Thoracic aorta (tissue), 2 donors: ENCODE data around the gene TTC21A. TPM values are rescaled to one million over a fixed set of nuclear protein-coding genes. Genes with fewer than 3 reads are reported as not detected.

ENCODE experiments used
- ATAC-seq: fragments of 150-250 bp; one replicate; pipeline ENCODE4 v1.8.0; 2017; ENCODE audit warnings: low read depth; ENCODE audit not compliant: insufficient number of reproducible peaks, low FRiP score
- DNase-seq: peaks from one replicate; pipeline ENCODE4 v3.0.0-alpha.2; 2020; ENCODE audit warnings: low spot score
- H3K27ac ChIP-seq, 2 donors: fragments of 200-600 bp; sonication (generic); 1 replicate in 1 of 2; 2 replicates in 1 of 2; pipeline ENCODE4 v1.5.1; 2016; ENCODE audit warnings: mild to moderate bottlenecking in 2 of 2, moderate library complexity in 2 of 2
- H3K27me3 ChIP-seq: fragments of 200-600 bp; sonication (generic); replicated peaks from 2 replicates; pipeline ENCODE4 v1.6.0; 2016; ENCODE audit warnings: mild to moderate bottlenecking; ENCODE audit not compliant: insufficient read depth
- H3K36me3 ChIP-seq: fragments of 200-600 bp; sonication (generic); one replicate; pipeline ENCODE4 v1.5.1; 2016
- H3K4me1 ChIP-seq, 2 donors: fragments of 200-600 bp; sonication (generic); 1 replicate in 1 of 2; 2 replicates in 1 of 2; pipeline versions ENCODE4 v1.5.1 to v1.6.0; 2016; ENCODE audit warnings: low read depth in 2 of 2, mild to moderate bottlenecking in 1 of 2; ENCODE audit not compliant: control insufficient read depth in 1 of 2
- H3K4me3 ChIP-seq: fragments of 200-600 bp; sonication (generic); 2 replicates; pipeline ENCODE4 v1.5.1; 2016; ENCODE audit warnings: mild to moderate bottlenecking
- H3K9me3 ChIP-seq: fragments of 200-600 bp; sonication (generic); 2 replicates; pipeline ENCODE4 v1.5.1; 2016
- total RNA-seq, 2 donors: library from RNA; depleted of rRNA; stranded (reverse); fragments of >200 nt; gene quantifications; one replicate each; pipeline versions ENCODE4 v1.1.0 to v1.2.3, GENCODE V29; 2016
- TF ChIP-seq, protein P1 (sequence below): fragments of 200-600 bp; sonication (generic); IDR thresholded peaks from one replicate; pipeline ENCODE4 v1.5.1; 2019; ENCODE audit warnings: antibody characterized with exemption

The TTC21A gene
- total RNA-seq, 2 donors from 2014 or later = 3.0 to 14.9 TPM

DNA sequence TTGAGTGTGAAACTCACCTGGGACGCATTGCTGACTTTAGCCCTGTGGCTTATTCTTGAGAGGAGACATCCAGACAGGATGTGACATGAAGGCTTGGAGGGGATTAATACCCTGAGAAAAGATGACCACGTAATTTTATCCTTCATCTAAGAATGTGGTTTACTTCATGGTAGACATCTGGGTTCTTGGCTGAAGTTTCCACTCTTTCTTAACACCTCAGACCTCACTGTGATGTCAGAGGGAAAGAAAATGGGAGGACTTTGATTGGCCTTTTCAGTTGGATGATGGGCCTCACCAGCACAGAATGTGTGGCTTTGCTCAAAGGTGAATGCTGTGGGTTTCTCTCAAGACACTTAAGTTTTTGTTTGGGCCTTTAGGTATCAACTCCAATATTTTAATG is 16.6 kb upstream of the TTC21A start:
- ATAC-seq (no peak), DNase-seq (no peak)
- H3K9me3 ChIP-seq = no peaks in the 10 kb centered on the region
- H3K27me3 ChIP-seq = no peaks in the 10 kb centered on the region
- H3K4me3 ChIP-seq = no peak overlapping the region
- TF ChIP-seq, protein P1, sequence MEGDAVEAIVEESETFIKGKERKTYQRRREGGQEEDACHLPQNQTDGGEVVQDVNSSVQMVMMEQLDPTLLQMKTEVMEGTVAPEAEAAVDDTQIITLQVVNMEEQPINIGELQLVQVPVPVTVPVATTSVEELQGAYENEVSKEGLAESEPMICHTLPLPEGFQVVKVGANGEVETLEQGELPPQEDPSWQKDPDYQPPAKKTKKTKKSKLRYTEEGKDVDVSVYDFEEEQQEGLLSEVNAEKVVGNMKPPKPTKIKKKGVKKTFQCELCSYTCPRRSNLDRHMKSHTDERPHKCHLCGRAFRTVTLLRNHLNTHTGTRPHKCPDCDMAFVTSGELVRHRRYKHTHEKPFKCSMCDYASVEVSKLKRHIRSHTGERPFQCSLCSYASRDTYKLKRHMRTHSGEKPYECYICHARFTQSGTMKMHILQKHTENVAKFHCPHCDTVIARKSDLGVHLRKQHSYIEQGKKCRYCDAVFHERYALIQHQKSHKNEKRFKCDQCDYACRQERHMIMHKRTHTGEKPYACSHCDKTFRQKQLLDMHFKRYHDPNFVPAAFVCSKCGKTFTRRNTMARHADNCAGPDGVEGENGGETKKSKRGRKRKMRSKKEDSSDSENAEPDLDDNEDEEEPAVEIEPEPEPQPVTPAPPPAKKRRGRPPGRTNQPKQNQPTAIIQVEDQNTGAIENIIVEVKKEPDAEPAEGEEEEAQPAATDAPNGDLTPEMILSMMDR = no peak
- H3K36me3 ChIP-seq = peaks cover 63% of the 10 kb centered on the region
- H3K4me1 ChIP-seq = no peaks in the 10 kb centered on the region
- no peak overlapping the region for H3K27ac ChIP-seq

DNA sequence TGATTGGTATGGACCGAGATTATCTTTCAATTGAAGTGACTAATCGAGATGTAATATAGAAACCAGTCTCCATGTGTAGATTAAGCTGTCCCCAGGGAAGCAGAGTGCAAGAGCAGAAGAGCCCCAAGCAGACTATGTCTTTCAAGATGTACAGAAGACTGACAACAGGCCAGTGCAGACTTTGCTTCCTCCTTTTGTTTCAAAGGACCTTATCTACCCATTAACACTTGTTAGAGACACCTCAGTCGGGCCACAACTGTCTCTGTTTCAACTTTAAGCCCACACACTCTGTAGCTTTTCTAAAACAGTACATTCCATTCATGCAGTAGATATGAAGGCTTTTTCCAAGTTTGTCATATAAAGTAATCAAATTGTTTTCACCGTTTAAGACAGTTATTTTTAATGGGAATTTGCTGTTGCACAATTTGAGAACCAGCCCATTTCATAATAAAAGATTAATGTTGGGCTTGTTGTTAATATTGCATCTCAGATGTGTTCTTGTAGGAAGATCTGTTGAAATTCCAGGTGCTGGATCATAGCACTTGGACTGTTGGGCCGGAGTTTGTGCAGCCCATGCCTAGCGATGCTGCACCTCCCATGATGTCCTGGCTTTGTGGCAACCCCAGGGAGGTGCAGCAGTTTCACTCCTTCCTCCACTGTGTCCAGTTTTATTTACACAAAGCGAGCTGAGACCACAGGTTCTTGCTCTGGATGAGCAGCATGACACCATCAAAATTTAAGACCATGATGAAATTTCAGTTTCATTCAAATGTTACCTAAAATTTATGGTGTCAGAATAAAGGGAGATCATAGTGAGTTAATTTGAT is 12.4 kb upstream of the TTC21A start:
- TF ChIP-seq, protein P1 = no peak
- H3K27ac ChIP-seq = no peak overlapping the region
- no peaks in the 10 kb centered on the region for H3K27me3 ChIP-seq
- H3K9me3 ChIP-seq = no peaks in the 10 kb centered on the region
- H3K36me3 ChIP-seq = peaks cover 67% of the 10 kb centered on the region
- DNase-seq (no peak), ATAC-seq (no peak)
- H3K4me3 ChIP-seq = no peak overlapping the region
- no peaks in the 10 kb centered on the region for H3K4me1 ChIP-seq

DNA sequence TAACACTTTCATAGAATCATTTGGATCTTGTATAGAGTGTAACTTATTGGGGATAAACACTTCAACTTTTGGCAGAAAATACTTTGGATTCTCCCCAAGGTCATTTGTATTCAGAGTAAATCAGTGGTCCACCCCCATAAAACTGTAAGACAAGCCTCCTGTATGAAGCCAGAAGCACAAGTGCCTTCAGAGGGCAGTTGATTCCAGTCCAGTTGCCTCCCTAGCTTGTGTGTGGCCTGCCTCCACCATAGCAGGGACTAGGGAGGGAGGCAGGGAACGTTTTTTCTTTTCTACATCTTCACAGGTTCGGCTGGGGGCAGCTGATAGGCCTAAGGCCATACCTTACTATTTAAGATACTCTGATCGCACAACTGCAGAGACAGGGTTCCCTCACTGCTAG is 11.7 kb upstream of the TTC21A start:
- ATAC-seq = no peak
- H3K9me3 ChIP-seq = no peaks in the 10 kb centered on the region
- H3K4me3 ChIP-seq = no peak overlapping the region
- peaks cover 69% of the 10 kb centered on the region for H3K36me3 ChIP-seq
- no peaks in the 10 kb centered on the region for H3K27me3 ChIP-seq
- H3K4me1 ChIP-seq = no peaks in the 10 kb centered on the region
- TF ChIP-seq, protein P1 = no peak
- no peak overlapping the region for H3K27ac ChIP-seq
- DNase-seq = no peak

DNA sequence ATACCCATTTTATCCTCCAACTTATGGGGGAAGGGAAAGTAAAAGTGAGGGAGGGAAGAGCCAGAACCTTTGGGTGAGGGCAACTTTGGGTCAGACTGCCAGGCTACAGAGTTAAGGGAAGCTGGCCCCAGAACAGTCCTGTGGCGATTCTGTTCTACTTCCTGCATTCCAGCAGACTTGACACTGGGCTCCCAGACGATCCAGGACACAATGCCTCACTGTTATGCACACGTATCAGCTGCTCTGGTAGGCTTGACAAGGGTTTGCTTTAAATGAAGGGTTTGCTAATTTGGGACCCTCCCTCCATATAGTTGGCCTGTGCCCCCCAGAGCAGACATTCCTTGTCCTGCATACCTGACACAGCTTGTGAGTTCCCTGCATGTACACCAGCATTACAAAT is 10.7 kb upstream of the TTC21A start:
- ATAC-seq = no peak
- H3K27me3 ChIP-seq = no peaks in the 10 kb centered on the region

DNA sequence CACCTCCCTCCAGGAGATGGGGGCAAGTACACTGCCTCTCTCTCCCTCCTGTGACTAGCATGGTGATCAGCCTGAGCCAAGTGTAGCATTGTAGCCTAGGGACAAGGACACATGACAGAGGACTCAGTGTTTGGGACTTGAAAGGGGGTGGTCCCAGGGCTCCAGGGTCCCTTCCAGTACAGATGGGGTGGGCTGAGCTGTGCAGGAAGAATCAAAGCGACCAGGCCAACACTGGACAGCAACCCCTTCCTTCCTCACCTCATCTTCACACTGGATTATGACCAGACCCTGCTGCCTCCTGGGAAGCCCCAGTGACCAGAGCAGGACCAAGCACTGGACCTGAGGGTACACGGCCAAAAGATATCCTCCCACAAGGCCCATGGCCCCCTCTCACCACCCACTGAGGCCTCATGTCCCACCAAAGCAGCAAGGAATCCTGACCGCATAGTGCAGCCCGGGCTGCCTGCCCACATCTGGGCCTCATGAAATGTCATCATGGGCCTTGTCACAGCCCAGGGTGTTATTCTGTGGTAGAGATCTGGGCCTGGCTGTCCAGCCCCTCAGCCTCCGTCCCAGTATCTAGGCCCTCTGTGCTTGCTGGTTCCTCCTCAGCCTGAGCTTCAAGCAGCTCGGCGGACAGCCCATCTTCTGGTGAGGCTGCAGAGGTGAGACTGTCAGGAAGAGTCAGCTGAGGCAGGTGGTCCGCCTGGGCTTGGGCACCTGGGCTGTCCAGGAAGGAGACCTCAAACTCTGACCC is 9.6 kb upstream of the TTC21A start:
- Histone ChIP-seq H3K27ac (no peak overlapping the region), H3K9me3 (no peaks in the 10 kb centered on the region), H3K4me3 (no peak overlapping the region), H3K27me3 (no peaks in the 10 kb centered on the region), H3K36me3 (peaks cover 61% of the 10 kb centered on the region), H3K4me1 (peaks cover 0 to 6% of the 10 kb centered on the region in 2 donors)
- ATAC-seq = no peak
- no peak for DNase-seq
- TF ChIP-seq, protein P1 = no peak

More for the DNA sequence above, 10.7 kb upstream of the TTC21A start:
- TF ChIP-seq, protein P1 = no peak
- peaks cover 0 to 5% of the 10 kb centered on the region in 2 donors for H3K4me1 ChIP-seq
- no peak overlapping the region for H3K4me3 ChIP-seq
- H3K36me3 ChIP-seq = peaks cover 68% of the 10 kb centered on the region
- no peaks in the 10 kb centered on the region for H3K9me3 ChIP-seq
- DNase-seq = no peak
- H3K27ac ChIP-seq = no peak overlapping the region
